GM21447 (cell line): Measurements from ENCODE around the gene LRRC55.
"Not testable (repeated sequence)": the region's sequence is repeated elsewhere in the genome, so short reads cannot be mapped to it uniquely, and the experiment has no call there.

Experiments used
- ATAC-seq: cut with Tn5 transposase; IDR thresholded peaks from one replicate; pipeline ENCODE4 v1.9.1; 2021; ENCODE audit not compliant: unreplicated experiment

LRRC55 gene

GRCh38 chr11:57160665-57161064, 21.1 kb upstream of the LRRC55 start:
- ATAC-seq: no peak

DNA sequence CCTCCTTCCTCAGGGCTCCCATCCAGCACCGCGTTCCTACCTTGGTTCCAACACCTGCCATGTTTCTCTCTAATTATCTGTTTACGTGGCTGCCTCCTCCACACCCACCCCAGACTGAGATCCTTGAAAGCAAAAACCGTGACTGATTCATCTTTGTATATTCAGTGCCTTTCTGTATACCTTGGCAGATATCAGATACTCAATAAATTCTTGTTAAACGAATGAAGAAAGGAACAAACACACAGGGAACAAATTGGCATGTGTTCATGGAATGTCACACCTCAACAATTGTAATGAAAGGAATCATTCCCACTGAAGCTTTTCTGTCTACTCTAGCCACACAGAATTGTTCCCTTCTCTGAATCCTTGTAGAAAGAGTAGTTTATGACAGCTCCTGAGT, 20.4 kb upstream of the LRRC55 start:
- no peak for ATAC-seq

DNA sequence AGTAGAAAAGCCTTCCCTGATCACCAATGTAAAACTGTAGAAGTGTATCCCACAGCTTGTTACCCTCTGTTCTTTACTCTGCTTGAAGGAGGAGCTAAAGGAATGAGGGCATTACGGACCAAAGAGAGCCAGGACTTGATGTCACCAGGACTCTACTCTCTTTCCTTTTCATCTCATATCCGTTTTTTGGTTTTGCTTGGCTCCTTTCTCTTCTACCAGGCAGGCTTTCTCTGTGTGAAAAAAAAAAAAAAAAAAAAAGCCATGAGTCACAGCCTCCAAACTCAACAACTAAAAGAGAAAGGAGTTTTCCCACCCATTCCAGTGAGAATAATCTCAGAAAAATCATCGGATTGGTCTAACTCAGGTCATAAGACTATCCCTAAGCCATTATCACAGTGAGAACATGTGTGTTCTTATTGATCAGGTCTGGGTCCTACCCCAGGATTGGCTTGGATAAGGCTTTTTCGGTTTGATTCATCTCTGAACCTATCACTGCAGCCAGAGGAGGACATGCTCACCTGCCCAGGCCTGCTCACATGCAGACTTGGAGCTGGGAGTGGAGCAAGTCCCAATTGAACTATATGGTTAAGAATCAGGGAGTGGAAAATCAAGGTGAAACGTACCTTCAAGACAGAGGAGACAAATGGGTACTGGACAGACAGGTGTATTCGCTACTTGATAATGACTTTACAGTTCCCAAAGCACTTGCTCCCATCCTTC, 19.4 kb upstream of the LRRC55 start:
- no peak for ATAC-seq

- ATAC-seq: no peak
Observed at GRCh38 chr11:57163160-57163868, 18.4 kb upstream of the LRRC55 start.

- ATAC-seq: no peak
Observed at GRCh38 chr11:57164317-57164716, 17.4 kb upstream of the LRRC55 start.

DNA sequence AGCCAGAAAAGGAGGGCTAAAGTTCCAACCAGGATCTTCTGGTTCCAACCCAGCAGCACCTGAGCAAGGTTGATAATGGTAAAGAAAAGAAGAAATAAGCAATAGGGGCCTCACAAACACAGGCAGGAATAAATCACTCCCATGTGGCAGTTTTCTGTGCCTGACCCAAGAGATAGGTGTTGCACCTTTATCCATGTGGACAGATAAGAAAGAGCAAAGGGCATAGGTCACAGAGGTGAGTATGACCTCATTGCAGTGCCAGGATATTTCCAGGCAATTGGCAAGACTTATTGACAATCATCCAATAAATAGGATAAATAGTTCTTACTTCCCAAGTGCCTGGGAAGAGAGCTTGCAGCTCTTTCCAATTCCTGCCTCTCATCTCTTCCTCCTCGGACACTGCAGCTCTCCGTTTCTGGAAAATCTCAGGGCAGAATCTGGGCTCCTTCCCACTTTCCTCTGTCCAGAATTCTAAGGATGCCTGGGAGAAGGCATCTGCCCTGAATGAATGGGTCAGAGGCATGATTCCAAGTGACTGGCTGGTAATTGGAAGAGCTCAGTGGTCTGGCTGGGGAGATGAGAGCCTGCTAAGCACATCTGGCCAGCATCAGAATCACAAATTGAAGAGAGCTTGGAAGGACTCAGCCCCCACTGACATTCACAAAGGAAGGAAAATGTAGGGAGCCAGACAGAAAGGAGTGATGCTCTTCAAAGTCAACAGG, 14.5 kb upstream of the LRRC55 start:
- no peak for ATAC-seq

DNA sequence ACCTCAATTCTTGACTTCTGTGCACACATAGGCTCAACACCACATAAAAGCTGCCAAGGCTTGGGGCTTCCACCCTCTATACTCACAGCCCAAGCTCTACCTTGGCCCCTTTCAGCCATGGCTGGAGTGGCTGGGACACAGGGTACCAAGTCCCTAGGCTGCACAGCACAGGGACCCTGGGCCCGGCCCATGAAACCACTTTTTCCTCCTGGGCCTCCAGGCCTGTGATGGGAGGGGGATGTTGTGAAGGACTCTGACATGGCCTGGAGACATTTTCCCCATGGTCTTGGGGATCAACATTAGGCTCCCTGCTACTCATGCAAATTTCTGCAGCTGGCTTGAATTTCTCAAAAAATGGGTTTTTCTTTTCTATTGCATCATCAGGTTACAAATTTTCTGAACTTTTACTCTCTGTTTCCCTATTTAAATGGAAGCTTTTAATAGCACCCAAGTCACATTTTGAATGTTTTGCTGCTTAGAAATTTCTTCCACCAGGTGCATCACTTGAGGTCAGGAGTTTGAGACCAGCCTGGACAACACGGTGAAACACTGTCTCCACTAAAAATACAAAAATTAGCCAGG, 11.9 kb upstream of the LRRC55 start:
- not testable (repeated sequence) for ATAC-seq

- no peak for ATAC-seq
Observed at GRCh38 chr11:57172031-57172430, 9.7 kb upstream of the LRRC55 start.

GRCh38 chr11:57174656-57175055, 7.1 kb upstream of the LRRC55 start:
- ATAC-seq: no peak

DNA sequence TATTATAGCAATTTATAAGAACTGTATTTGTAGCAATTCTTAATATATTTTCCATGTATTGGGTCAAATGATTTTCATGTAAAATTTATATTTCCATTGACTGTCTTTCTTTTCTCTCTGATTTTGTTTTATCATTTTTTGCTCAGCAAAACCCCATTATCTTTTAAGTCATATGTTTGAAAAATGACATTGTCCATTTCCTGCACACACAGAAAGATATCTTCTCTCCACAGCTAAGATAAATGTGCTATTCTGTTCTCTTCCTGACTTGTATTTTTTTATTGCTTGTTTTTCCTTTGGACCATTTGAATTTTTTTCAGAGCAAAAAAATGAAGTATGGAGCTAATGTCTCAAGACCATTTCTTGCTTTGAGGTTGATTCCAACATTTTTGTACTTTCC, 6.3 kb upstream of the LRRC55 start:
- no peak for ATAC-seq

DNA sequence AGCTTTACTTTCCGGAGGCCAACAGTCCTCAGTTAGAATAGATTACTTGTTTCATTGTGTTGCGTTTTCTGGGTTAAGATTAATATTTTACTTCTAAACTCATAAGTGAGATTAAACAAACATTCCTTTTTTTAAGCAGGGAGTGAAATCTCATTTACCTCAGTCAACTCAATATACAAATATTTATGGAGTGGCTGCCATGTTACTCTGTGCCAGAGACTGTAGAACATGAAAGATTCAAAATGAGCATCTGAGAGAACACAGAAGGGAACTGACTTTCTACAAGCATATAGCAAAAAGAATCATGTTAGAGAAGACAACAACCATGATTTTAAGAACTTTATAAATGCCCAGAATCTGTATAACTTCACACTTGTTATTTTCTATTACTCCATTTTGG, 3.4 kb upstream of the LRRC55 start:
- no peak for ATAC-seq

- ATAC-seq: no peak
Observed at GRCh38 chr11:57179681-57180080, 2.1 kb upstream of the LRRC55 start.

GRCh38 chr11:57180081-57180561, 1.6 kb upstream of the LRRC55 start:
- no peak for ATAC-seq

- ATAC-seq: no peak
Observed at GRCh38 chr11:57180964-57181363, 789 bp upstream of the LRRC55 start.

DNA sequence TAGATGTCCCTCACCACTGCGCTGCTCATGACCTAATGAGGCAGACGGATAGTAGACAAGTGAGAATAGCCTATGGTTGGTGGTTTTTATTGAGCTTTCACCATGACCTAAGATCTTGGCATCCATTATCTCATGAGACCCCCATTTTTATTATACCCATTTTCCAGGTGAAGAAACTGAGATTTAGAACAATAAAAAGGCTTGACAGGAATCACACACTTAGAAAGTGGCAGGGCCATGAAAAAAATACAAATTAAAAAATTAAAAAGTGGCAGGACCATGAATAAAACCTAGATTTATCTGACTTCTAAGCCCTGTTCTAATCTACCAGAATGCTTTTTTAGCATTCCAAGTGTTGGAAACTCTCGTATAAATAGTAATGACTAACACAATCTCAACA, 1.1 kb downstream of the LRRC55 start:
- ATAC-seq: no peak

- ATAC-seq: no peak
Observed at GRCh38 chr11:57190548-57190947, 8.8 kb downstream of the LRRC55 start.

DNA sequence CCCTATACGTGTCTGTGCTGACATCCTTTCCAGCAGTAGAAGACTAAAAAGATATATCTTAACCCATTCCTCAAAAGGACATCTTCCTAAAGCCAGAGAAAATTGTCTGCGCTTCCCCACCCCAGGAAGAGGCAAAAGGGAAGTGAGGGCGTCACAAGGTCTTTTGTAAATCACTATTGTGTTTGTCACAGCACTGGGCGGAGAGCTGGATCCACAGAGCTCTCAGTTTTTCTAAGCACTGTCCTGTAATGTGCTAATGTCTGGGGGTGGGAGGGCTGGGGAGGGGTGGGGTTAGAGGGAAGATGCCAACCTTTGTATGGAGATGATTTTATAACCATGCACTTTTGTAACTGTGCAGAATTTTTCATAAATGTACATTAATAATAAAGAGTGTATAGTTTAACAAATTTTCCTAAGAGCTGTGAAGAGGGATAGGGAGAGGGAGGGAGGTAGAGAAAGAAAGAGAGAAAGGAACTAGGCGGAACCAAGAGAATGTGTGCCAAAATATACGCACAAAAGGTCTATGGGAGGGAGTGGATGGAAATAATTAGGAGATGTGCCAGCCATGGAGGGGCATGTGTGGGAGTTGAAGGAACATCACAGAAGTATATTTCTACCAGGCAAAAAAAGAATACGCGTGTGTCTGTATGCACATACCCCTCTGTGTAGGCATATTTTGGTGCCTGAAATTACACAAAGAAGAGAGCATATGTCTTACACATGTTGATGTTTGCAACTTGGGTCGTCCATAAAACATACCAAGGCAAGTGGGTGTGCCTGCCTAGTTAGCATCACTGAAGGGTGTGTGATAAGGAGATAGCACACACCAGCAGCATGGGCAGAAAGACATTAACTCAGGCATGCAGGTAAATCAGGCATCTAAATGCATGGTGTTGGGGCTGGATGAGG, 9.8 kb downstream of the LRRC55 start:
- ATAC-seq: no peak

GRCh38 chr11:57192316-57192715, 10.6 kb downstream of the LRRC55 start:
- ATAC-seq: no peak

DNA sequence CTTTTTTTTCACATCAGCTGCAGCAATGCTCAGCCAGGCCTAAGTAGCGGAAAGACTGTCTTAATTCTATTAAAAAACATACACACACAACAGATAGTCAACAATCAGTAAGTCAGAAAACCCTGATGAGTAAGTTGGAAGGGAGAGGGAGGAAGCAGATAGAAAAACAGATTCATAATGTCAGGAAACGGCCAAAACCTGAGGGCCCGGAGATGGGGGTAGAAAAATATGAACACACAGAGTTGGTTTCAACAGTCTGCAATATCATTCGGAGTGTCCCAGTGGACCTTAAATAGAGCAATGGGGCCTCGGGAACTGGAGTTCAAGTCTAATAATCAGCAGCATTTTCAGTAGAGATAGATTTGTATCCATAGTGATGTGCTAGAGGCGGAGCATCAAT, 14.8 kb downstream of the LRRC55 start:
- ATAC-seq: no peak

DNA sequence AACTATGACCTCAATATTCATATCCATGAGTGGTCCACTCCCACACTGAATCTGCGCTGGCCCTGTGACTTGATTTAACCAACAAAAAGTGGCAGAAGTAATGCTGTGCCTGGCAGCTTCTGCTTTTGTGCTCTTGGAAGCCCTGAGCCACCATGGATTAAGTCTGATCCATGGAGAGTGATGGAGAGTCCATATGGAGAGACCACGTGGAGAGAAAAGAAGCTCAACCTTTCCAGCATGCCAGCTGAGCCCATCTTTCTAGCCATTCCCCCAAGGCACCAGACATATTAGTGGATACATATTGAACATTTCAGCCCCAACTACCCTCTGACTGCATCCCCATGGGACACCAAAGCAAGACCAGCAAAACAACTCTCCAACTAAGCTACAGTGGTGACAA, 16.0 kb downstream of the LRRC55 start:
- ATAC-seq: no peak

DNA sequence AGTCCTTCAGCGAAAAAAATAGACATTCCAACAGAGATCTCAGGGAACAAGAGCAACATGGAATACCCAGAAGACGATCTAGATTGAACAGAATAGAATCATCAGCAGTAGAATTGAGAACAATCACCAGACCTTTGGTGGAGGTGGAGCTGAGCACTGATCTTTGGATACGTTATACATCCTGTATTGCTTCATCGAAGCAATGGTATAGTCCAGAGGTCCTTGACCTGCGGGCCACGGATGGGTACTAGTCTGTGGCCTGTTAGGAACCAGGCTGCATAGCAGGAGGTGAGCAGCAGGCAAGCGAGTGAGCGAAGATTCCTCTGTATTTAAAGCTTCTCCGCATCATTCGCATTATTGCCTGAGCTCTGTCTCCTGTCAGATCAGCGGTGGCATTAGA, 17.6 kb downstream of the LRRC55 start:
- ATAC-seq: no peak
